HG02759 (cell line): ENCODE data around the gene PLP2.
A peak's percentile ranks its signal among the peaks of the same experiment; 100 is the strongest.

Experiments
- ATAC-seq: cut with Tn5 transposase; IDR thresholded peaks from one replicate; pipeline ENCODE4 v1.9.1; 2021; ENCODE audit warnings: mild to moderate bottlenecking, moderate library complexity; ENCODE audit not compliant: unreplicated experiment

Gene PLP2

GRCh38 chrX:49186125-49187027, 14.7 kb downstream of the PLP2 start, which contains the start of gene PRICKLE3:
PRICKLE3 (minus strand) TSS chrX:49186373; CDS start chrX:49186297, 76 bp downstream.
- peak; percentile 33 for ATAC-seq

- no peak for ATAC-seq
Observed at GRCh38 chrX:49187028-49187394, 15.3 kb downstream of the PLP2 start.

GRCh38 chrX:49187526-49187925, 15.8 kb downstream of the PLP2 start:
- ATAC-seq: no peak

GRCh38 chrX:49188468-49189076, 16.9 kb downstream of the PLP2 start:
- no peak for ATAC-seq

GRCh38 chrX:49189606-49190005, 17.9 kb downstream of the PLP2 start:
- ATAC-seq: no peak

GRCh38 chrX:49190821-49191573, 19.3 kb downstream of the PLP2 start:
- peak; percentile 87 for ATAC-seq

GRCh38 chrX:49191574-49192011, 19.9 kb downstream of the PLP2 start:
- peak; percentile 5 for ATAC-seq

- no peak for ATAC-seq
Observed at GRCh38 chrX:49192722-49193328, 21.1 kb downstream of the PLP2 start.

- no peak for ATAC-seq
Observed at GRCh38 chrX:49193542-49193964, 21.9 kb downstream of the PLP2 start.

GRCh38 chrX:49197543-49198087, 25.9 kb downstream of the PLP2 start:
- ATAC-seq: no peak

GRCh38 chrX:49198540-49199314, 27.0 kb downstream of the PLP2 start:
- ATAC-seq: no peak

- ATAC-seq: no peak
Observed at GRCh38 chrX:49199315-49199595, 27.6 kb downstream of the PLP2 start.

- peak; percentile 98 for ATAC-seq
Observed at GRCh38 chrX:49199906-49200771, 28.4 kb downstream of the PLP2 start, which contains the start of gene SYP. SYP (minus strand) TSS chrX:49200193; CDS start chrX:49200186, 7 bp downstream.

GRCh38 chrX:49202022-49202421, 30.3 kb downstream of the PLP2 start:
- ATAC-seq: no peak

GRCh38 chrX:49203536-49203935, 31.8 kb downstream of the PLP2 start:
- ATAC-seq: no peak

GRCh38 chrX:49204017-49204416, 32.3 kb downstream of the PLP2 start:
- ATAC-seq: no peak

GRCh38 chrX:49204709-49205108, 33.0 kb downstream of the PLP2 start:
- ATAC-seq: no peak

GRCh38 chrX:49205443-49205842, 33.7 kb downstream of the PLP2 start:
- no peak for ATAC-seq

- no peak for ATAC-seq
Observed at GRCh38 chrX:49206543-49206942, 34.8 kb downstream of the PLP2 start.
